WTC11 (cell line): ENCODE results near the gene PNMA8A.

Experiments used
- SP1 ChIP-seq: sonication (generic); formaldehyde crosslinking; conservative IDR thresholded peaks from 2 replicates; pipeline ENCODE4 v1.8.1; 2022; ENCODE audit warnings: missing genetic modification reagents
- TF ChIP-seq, protein P1 (sequence below): sonication (generic); formaldehyde crosslinking; IDR thresholded peaks from 2 replicates; pipeline ENCODE4 v1.8.1; 2023; ENCODE audit warnings: mild to moderate bottlenecking, missing genetic modification reagents, moderate library complexity
- TF ChIP-seq, protein P2 (sequence below): sonication (generic); formaldehyde crosslinking; IDR thresholded peaks from 2 replicates; pipeline ENCODE4 v1.8.0; 2022; ENCODE audit warnings: mild to moderate bottlenecking, missing genetic modification reagents

DNA sequence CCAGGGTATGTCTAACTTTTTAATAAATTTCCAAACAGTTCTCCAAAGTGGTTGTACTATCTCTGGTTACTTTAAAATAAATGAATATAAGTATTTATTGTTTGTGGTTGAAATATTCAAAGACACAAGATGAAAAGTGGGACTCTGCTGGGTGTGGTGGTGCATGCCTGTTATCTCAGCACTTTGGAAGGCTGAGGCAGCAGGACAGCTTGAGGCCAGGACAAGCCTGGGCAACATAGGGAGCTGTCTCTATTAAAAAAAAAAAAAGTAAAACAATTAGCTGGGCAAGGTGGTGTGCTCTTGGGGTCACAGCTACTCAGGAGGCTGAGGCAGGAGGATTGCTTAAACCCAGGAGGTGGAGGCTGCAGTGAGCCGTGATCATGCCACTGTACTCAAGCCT, 10.4 kb downstream of the PNMA8A start:
- no peak for TF ChIP-seq SP1 (CRISPR knock-in tag)
- TF ChIP-seq, protein P1, sequence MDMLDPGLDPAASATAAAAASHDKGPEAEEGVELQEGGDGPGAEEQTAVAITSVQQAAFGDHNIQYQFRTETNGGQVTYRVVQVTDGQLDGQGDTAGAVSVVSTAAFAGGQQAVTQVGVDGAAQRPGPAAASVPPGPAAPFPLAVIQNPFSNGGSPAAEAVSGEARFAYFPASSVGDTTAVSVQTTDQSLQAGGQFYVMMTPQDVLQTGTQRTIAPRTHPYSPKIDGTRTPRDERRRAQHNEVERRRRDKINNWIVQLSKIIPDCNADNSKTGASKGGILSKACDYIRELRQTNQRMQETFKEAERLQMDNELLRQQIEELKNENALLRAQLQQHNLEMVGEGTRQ (CRISPR knock-in tag): no peak
- TF ChIP-seq, protein P2, sequence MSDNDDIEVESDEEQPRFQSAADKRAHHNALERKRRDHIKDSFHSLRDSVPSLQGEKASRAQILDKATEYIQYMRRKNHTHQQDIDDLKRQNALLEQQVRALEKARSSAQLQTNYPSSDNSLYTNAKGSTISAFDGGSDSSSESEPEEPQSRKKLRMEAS (CRISPR knock-in tag): no peak
